ENCODE measurements around the gene ST14.

Gene ST14

DNA sequence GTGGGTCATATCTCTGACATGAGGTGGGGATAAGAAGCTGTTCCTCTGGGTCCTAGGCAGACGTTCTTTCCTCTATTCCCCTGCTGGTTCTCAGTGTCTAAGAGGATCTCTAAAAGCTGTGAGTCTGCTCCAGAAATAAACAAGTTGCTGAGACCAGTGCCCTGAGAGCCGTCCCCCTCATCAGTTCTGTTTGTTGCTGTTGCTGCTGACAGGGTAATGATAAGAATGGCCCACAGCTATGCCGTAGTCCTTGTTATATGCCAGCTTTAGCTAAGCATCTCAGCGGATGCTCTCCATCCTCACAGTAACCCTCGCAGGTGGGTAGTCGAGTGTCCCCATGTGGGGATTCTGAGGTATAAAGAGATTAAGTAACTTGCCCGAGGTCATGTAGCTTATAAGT lies 23.5 kb upstream of the ST14 start:
- DNase-seq = no peak

DNA sequence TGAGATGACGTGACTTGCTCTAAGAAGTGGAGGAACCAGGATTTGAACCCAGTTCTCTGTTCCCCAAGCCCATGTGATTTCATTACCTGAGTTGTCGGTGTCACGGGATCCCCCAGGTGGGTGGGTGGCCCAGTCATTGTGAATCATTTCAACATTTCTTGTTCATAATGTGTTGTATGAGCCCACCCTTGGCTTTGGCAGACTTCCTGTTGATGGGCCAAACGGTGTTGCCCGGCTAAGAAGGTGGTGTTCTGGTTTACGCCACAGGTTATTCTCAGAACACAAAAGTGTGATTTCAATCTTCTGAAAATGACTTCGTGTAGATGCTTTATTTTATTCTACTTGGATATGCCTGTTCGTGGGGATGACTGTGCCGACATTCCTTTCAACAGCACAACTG lies 21.6 kb upstream of the ST14 start:
- no peak for DNase-seq

DNA sequence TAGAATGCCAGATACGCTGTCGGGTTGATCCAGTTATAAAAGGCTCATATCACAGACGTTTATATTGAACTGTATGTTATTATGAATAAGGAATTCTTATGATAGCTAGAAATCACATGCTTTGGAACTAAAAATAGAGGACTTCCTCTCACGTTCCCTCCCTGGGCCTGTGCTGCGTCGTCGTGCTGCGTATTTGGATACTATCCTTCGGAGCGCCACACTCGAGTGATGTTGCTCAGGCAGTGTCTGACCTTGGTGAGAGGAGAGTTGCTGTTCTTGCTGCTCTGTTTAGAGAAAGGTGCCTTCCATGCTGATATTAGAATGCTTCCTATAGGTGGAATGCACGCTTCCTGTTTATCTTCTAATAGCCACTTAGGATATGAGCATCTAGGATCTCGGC lies 20.2 kb upstream of the ST14 start:
- DNase-seq = no peak

- DNase-seq = no peak
Observed at GRCh38 chr11:130141561-130142341, 17.8 kb upstream of the ST14 start.

GRCh38 chr11:130144141-130144540 lies 15.4 kb upstream of the ST14 start:
- DNase-seq = no peak

GRCh38 chr11:130144861-130145281 lies 14.7 kb upstream of the ST14 start:
- no peak for DNase-seq

- DNase-seq = peak in 1 of 4 experiments; percentile 12
Observed at GRCh38 chr11:130145311-130145812, 14.2 kb upstream of the ST14 start.

GRCh38 chr11:130145975-130146776 lies 13.4 kb upstream of the ST14 start:
- DNase-seq = peak; percentile 35 to 62 (median 58)

GRCh38 chr11:130146796-130147195 lies 12.8 kb upstream of the ST14 start:
- peak; percentile 90 to 98 (median 95) for DNase-seq

DNA sequence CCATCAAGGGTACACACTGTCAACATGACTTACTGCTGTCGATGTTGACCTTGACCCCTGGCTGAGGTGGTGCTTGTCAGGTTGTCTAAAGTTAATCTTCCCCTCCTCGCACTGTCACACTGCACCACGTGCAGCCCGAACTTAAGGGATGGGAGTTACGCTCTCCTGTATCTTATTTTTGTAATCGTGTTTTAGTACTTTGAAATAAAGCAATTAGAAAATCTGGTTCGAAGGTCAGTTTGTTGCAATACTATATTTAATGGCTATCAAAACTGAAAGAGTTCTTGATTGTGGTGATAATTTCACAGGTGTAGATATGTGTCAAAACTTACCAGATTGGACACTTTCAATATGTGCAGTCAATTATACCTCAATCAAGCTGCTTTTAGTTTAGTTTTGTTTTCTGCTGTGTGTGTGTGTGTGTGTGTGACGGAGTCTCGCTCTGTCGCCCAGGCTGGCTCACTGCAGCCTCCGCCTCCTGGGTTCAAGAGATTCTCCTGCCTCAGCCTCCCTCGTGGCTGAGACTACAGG lies 10.7 kb upstream of the ST14 start:
- DNase-seq = no peak

- DNase-seq = no peak
Observed at GRCh38 chr11:130150790-130151189, 8.8 kb upstream of the ST14 start.

GRCh38 chr11:130151196-130151595 lies 8.4 kb upstream of the ST14 start:
- no peak for DNase-seq

- DNase-seq = peak; percentile 77 to 89 (median 88)
Observed at GRCh38 chr11:130156108-130157022, 3.2 kb upstream of the ST14 start.

GRCh38 chr11:130157101-130157500 lies 2.5 kb upstream of the ST14 start:
- DNase-seq = peak; percentile 41 to 64 (median 60)

- peak in 1 of 4 experiments; percentile 16 for DNase-seq
Observed at GRCh38 chr11:130157840-130158239, 1.7 kb upstream of the ST14 start.

- DNase-seq = no peak
Observed at GRCh38 chr11:130159139-130159538, 443 bp upstream of the ST14 start.

DNA sequence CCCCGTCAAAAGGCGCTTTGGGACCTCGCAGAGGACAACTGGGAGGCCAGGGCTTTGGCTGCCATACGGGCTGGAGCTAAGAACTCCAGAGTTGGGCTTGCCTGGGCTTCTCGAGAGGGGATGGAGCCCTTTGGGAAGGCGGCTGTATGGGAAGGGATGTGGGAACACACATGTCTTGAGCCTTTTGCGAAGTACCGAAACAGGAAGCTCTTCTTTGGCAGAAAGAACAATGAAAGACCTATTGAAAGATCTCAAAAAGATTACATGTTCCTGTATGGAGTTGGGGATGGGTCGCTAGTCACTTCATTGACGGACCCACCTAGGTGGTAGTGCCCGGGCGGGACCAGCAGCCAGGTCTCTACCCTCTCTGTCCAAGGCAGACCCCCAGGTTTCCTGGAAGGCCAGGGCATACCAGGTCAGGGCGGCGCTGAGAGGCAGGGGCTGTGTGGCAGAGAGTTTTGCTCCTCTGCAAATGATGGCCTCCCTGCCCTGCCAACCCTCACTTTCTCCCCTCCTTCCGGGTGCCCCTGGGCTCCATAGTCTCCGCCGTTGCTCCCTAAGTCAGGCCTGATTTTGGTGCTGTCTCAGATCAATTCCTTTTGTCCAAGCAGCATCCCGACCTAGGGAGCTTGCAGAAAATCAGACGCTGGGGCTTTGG lies 1.0 kb downstream of the ST14 start:
- DNase-seq = peak; percentile 16 to 57 (median 39)

DNA sequence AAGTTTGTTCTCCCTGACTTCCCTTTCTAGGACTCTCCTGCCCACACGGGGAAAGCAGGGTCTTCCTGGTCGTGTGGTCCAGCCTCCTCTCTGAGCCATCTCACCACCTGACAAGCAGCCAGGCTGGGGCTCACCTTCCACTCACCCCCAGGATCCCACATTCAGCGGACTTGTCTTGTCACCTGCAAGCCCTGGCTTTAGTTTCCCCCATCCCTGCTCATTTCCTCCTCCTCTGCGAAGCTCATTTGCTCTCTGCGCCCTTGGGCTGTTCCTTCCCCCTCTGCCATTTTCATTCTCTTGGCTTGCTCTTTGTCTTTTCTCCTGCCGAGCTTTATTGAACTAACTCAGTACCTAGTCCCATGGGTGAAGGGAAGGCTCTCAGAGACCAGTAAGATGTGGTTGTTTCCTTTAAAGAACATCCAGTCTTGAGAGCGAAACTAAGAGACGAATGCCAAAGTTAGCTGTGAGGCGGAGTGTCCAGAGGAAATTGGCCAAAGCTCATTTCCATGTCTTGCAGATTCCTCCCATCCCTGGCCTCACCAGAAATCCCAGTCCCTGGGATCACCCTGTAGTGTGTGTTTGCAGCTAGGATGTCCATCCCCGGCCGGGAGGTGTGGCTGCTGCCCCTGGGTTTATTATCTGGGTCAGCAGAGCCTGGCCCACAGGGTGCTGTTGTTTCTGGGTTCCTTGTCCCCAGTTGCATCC lies 2.0 kb downstream of the ST14 start:
- peak in 1 of 4 experiments; percentile 32 for DNase-seq

DNA sequence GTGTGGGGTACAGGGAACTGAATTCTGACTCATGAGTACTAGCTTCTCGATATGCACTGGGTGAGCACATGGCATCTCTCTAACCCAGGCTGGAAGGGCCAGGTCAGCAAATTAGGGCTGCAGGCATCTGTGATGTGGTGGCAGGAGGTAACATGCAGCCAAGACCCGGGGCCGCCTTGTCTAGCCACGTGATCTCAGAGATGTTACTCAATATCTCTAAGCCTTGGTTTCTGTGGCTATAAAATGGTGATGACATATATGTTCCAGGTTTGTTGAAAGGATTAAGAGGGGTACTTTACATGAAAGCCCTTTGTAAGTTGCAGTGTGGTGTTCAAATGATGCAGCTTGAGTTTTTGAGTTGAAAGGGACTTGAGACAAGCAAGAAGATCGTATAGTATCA lies 3.2 kb downstream of the ST14 start:
- DNase-seq = peak; percentile 57 to 73 (median 70)

DNA sequence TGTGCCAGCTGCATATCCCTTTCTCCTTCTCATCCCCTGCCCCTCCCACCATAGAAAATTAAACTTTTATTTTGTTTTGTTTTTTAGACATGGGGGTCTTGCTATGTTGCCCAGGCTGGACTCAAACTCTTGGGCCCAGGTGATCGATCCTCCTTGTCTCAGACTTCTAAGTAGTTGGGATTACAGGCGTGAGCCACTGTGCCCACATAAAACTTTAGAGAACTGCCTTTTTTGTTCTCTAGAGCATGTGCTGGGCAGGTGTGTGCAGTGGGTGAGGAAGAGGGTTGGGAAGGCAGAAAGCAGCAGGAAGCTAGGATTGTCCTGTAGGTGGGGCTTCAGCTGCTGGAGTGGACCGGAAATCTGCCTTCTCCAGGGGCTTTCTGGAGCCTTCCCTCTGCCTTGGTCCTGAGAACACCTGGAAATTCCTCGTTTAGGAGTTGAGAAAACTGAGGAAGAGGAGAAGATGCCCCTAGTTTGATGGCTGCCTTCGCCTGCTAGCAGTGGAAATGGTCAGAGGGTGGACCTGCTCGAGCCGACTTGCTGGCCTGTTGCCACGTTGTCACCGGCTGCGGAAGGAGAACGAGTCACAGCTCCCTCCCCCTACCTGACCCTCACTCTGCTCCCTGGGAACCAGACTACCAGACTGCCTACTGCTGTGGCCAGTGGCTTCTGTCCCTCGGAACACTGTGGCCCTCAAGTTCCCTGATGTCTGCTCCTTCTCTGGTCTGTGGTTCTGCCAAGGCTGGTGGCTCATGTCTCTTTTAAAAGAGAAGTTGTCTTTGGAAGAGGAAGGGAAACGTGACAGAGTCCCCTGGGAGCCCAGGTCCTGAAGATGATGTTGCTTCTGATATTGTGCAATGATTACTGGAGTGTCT lies 4.0 kb downstream of the ST14 start:
- peak; percentile 72 to 85 (median 82) for DNase-seq
